ENCODE results near the gene ABCD1. TPM values are rescaled to one million over a fixed set of nuclear protein-coding genes. Genes with fewer than 3 reads are reported as not detected.

Gene ABCD1
- total RNA-seq, 3 donors from 2014 or later = 10.2 to 27.8 (median 10.5) TPM

DNA sequence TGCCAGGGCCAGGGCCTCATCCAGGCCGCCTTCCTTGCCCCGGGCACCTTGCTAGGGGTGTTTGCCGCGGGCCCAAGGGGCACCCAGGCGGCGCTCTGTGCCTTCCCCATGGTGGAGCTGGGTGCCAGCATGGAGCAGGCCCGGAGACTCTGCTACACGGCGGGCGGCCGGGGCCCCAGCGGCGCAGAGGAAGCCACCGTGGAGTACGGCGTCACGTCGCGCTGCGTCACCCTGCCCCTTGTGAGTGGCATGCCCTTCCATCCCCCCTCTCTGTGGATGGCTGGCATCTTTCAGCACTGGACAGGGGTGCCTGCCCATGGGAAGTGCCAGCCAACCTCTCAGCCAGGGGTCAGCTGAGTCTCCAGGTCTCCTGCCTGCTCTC lies 43.0 kb downstream of the ABCD1 start:
- H3K4me3 ChIP-seq = no peak overlapping the region
- no peaks in the 10 kb centered on the region for H3K36me3 ChIP-seq
- H3K9me3 ChIP-seq = peaks cover 0 to 3% of the 10 kb centered on the region in 2 donors
- intact Hi-C loops (cut with DNase I; ENCODE audit: low total_unique reads) = no loop called here
- DNase-seq (ENCODE audit: low spot score in 2 of 2) = no peak
- TF ChIP-seq POLR2AphosphoS5 (IDR thresholded peaks at IDR 0.05) (no peak), POLR2A (IDR thresholded peaks at IDR 0.05) (no peak)
- TF ChIP-seq, protein P1, sequence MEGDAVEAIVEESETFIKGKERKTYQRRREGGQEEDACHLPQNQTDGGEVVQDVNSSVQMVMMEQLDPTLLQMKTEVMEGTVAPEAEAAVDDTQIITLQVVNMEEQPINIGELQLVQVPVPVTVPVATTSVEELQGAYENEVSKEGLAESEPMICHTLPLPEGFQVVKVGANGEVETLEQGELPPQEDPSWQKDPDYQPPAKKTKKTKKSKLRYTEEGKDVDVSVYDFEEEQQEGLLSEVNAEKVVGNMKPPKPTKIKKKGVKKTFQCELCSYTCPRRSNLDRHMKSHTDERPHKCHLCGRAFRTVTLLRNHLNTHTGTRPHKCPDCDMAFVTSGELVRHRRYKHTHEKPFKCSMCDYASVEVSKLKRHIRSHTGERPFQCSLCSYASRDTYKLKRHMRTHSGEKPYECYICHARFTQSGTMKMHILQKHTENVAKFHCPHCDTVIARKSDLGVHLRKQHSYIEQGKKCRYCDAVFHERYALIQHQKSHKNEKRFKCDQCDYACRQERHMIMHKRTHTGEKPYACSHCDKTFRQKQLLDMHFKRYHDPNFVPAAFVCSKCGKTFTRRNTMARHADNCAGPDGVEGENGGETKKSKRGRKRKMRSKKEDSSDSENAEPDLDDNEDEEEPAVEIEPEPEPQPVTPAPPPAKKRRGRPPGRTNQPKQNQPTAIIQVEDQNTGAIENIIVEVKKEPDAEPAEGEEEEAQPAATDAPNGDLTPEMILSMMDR (IDR thresholded peaks at IDR 0.05) = no peak
- no peak overlapping the region for H3K27ac ChIP-seq
- H3K4me1 ChIP-seq = no peaks in the 10 kb centered on the region
- H3K27me3 ChIP-seq = peaks cover 0 to 60% of the 10 kb centered on the region in 2 donors

DNA sequence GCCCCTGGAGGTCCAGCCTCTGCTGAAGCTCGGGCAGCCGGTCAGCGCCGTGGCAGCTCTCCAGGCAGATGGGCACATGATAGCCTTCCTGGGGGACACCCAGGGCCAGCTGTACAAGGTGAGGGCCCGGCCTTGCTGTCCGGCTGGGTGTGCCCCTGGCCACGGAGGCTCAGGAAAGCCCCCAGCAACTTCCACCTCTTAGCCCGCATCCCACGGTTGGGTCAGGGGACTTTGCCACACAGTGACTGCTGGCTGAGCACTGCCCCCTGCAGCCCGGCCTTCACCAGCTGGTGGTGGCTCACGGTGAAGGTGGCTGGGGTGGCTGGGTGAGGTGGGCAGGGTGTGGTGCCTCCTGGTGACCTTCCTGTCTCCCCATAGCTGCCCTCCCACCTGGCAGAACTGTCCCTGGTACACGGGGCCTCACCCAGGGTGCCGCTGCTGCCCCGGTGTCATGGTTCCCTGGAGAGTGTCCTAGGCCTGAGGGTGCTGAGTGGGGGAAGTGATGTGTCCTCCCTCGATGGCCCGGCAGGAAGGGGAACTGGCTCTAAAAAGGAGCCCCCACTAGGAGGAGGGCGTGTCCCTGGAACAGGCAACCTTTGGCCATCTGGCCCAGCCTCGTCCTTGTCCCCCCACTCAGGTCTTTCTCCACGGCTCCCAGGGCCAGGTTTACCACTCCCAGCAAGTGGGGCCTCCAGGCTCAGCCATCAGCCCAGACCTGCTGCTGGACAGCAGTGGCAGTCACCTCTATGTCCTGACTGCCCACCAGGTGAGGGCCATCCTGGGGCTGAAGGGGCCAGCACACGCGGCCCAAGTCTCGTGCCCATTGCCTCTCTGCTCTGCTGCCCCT lies 43.9 kb downstream of the ABCD1 start:
- Histone ChIP-seq H3K27me3 (peaks cover 0 to 56% of the 10 kb centered on the region in 2 donors), H3K36me3 (no peaks in the 10 kb centered on the region), H3K27ac (no peak overlapping the region), H3K4me1 (no peaks in the 10 kb centered on the region), H3K4me3 (no peak overlapping the region), H3K9me3 (peaks cover 0 to 3% of the 10 kb centered on the region in 2 donors)
- DNase-seq (ENCODE audit: low spot score in 2 of 2) = no peak
- no peak for TF ChIP-seq POLR2A (IDR thresholded peaks at IDR 0.05)
- TF ChIP-seq, protein P1 (IDR thresholded peaks at IDR 0.05) = no peak
- TF ChIP-seq POLR2AphosphoS5 (IDR thresholded peaks at IDR 0.05) = no peak
- intact Hi-C loops (cut with DNase I; ENCODE audit: low total_unique reads) = no loop called here

DNA sequence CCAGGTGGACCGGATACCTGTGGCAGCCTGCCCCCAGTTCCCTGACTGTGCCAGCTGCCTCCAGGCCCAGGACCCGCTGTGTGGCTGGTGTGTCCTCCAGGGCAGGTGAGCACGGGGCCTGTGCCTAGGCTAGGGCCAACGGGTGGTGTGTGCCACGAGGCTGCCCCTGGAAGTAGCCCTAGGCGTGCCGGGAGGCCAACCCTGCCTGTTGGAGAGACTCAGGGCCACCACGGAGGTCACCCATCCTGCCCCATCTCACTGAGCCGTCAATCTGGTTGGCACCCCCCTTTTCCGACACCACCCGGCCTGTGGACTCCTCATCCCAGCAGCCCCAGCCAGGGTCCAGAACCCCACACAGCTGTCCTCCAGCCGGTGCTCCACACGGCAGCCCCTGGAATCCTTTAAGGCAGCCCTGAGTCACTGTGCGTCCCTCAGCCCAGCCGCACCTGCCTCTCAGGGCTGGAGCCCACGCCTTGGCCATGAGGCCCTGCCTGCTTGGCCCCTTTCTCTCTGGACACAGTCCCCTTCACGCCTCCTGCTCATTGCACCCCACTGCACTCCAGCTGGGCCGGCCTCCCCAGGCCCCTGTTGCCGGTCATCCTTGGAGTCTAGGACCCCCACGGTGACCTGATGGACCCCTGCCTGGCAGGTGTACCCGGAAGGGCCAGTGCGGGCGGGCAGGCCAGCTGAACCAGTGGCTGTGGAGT lies 44.7 kb downstream of the ABCD1 start:
- TF ChIP-seq POLR2A (IDR thresholded peaks at IDR 0.05) (no peak), POLR2AphosphoS5 (IDR thresholded peaks at IDR 0.05) (no peak)
- TF ChIP-seq, protein P1 (IDR thresholded peaks at IDR 0.05) = no peak
- Histone ChIP-seq H3K27me3 (peaks cover 0 to 52% of the 10 kb centered on the region in 2 donors), H3K4me3 (no peak overlapping the region), H3K4me1 (no peaks in the 10 kb centered on the region), H3K9me3 (peaks cover 0 to 3% of the 10 kb centered on the region in 2 donors), H3K27ac (no peak overlapping the region), H3K36me3 (no peaks in the 10 kb centered on the region)
- intact Hi-C loops (cut with DNase I; ENCODE audit: low total_unique reads) = no loop called here
- DNase-seq (ENCODE audit: low spot score in 2 of 2) = no peak

DNA sequence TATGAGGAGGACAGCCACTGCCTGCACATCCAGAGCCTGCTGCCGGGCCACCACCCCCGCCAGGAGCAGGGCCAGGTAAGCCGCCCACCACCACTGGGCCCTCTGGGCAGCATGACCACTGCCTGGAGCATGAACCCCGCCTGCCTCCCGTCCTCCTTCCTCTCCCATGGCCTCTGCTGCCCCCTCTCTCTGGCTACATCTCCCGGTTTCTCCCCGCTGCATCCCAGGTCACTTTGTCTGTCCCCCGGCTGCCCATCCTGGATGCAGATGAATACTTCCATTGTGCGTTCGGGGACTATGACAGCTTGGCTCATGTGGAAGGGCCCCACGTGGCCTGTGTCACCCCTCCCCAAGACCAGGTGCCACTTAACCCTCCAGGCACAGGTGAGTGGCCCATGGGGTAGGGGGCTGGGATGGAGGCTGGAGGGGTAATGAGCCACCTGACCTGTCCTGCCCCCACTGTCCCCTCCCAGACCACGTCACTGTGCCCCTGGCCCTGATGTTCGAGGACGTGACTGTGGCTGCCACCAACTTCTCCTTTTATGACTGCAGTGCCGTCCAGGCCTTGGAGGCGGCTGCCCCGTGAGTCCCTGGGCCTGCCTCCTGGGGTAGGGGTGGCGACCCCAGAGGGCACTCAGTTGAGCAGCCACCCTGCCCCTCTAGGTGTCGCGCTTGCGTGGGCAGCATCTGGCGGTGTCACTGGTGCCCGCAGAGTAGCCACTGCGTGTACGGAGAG lies 45.4 kb downstream of the ABCD1 start:
- TF ChIP-seq POLR2AphosphoS5 (IDR thresholded peaks at IDR 0.05) = no peak
- TF ChIP-seq POLR2A (IDR thresholded peaks at IDR 0.05) = no peak
- TF ChIP-seq, protein P1 (IDR thresholded peaks at IDR 0.05) = no peak
- H3K9me3 ChIP-seq = peaks cover 0 to 3% of the 10 kb centered on the region in 2 donors
- no peaks in the 10 kb centered on the region for H3K4me1 ChIP-seq
- intact Hi-C loops (cut with DNase I; ENCODE audit: low total_unique reads) = no loop called here
- H3K27me3 ChIP-seq = peaks cover 0 to 49% of the 10 kb centered on the region in 2 donors
- no peak overlapping the region for H3K27ac ChIP-seq
- H3K4me3 ChIP-seq = no peak overlapping the region
- no peaks in the 10 kb centered on the region for H3K36me3 ChIP-seq
- no peak for DNase-seq (ENCODE audit: low spot score in 2 of 2)

All from breast epithelium (tissue), 4 donors.